SK-N-SH treated with all-trans-retinoic acid at 6 μM for 48 hours (cell line): ENCODE measurements around the gene NTN1.

Source experiments
- CSRNP3 ChIP-seq: fragments of 250-450 bp; sonication (Bioruptor Pico); IDR thresholded peaks from 2 replicates; pipeline ENCODE4 v1.5.1; 2021; ENCODE audit warnings: mild to moderate bottlenecking, moderate library complexity
- ESRRG ChIP-seq: fragments of 250-450 bp; sonication (Bioruptor Pico); IDR thresholded peaks from 2 replicates; pipeline ENCODE4 v1.6.1; 2021; ENCODE audit warnings: mild to moderate bottlenecking
- ZC3H10 ChIP-seq: fragments of 250-450 bp; sonication (Bioruptor Pico); IDR thresholded peaks from 2 replicates; pipeline ENCODE4 v1.5.1; 2021; ENCODE audit warnings: mild to moderate bottlenecking, moderate library complexity
- ZNF565 ChIP-seq: fragments of 450-650 bp; formaldehyde crosslinking; conservative IDR thresholded peaks from 2 replicates; pipeline ENCODE4 v1.5.0; 2020; ENCODE audit warnings: low read depth, mild to moderate bottlenecking, moderate library complexity

GRCh38 chr17:9235346-9235745 is 214.0 kb downstream of the NTN1 start:
- TF ChIP-seq ESRRG (CRISPR knock-in tag) (no peak), ZNF565 (CRISPR knock-in tag) (no peak), CSRNP3 (CRISPR knock-in tag) (no peak), ZC3H10 (CRISPR knock-in tag) (no peak)
